Astrocyte (in vitro differentiated cells and primary cell): Measurements from ENCODE around the gene HIC1.

Source experiments
- CTCF ChIP-seq: IDR thresholded peaks from 2 replicates; pipeline ENCODE4 v1.5.1; 2011; ENCODE audit warnings: low read depth, mild to moderate bottlenecking, inconsistent platforms, low read length, moderate library complexity; ENCODE audit not compliant: insufficient read depth
- EZH2 ChIP-seq: IDR thresholded peaks from 2 replicates; pipeline ENCODE4 v1.6.1; 2012; ENCODE audit warnings: mild to moderate bottlenecking, low read length, inconsistent platforms; ENCODE audit not compliant: insufficient read depth

GRCh38 chr17:2009737-2010136 is 45.2 kb upstream of the HIC1 start:
- TF ChIP-seq EZH2 = no peak
- TF ChIP-seq CTCF = no peak
